NCI-H446 treated with DMSO at 0.1 percent for 48 hours (cell line): ENCODE results near the gene NYAP1.
"Not testable (repeated sequence)": the region's sequence is repeated elsewhere in the genome, so short reads cannot be mapped to it uniquely, and the experiment has no call there.

ENCODE experiments used
- DNase-seq: peaks from one replicate; lab custom pipeline; 2025; lab: John Stamatoyannopoulos, UW

NYAP1 gene

GRCh38 chr7:100483722-100484672 lies at the start of gene NYAP1:
NYAP1 (plus strand) TSS chr7:100483927; CDS start chr7:100485312, 1,385 bp downstream.
- no peak for DNase-seq

GRCh38 chr7:100434297-100435144 lies 49.2 kb upstream of the NYAP1 start:
- no peak for DNase-seq

- DNase-seq, result no peak
Measured at GRCh38 chr7:100435401-100436304, 48.1 kb upstream of the NYAP1 start.

GRCh38 chr7:100437150-100438100 lies 46.3 kb upstream of the NYAP1 start:
- no peak for DNase-seq

GRCh38 chr7:100438172-100438571 lies 45.6 kb upstream of the NYAP1 start:
- DNase-seq, result no peak

- not testable (repeated sequence) for DNase-seq
Measured at GRCh38 chr7:100438731-100439130, 45.0 kb upstream of the NYAP1 start.

GRCh38 chr7:100439244-100439643 lies 44.5 kb upstream of the NYAP1 start:
- DNase-seq, result not testable (repeated sequence)

GRCh38 chr7:100441641-100442535 lies 41.8 kb upstream of the NYAP1 start:
- no peak for DNase-seq

- DNase-seq, result no peak
Measured at GRCh38 chr7:100443096-100443840, 40.5 kb upstream of the NYAP1 start.

- no peak for DNase-seq
Measured at GRCh38 chr7:100444311-100445278, 39.1 kb upstream of the NYAP1 start.

- no peak for DNase-seq
Measured at GRCh38 chr7:100446040-100446439, 37.7 kb upstream of the NYAP1 start.

GRCh38 chr7:100447363-100447762 lies 36.4 kb upstream of the NYAP1 start:
- DNase-seq, result not testable (repeated sequence)

GRCh38 chr7:100449190-100449795 lies 34.4 kb upstream of the NYAP1 start:
- no peak for DNase-seq

GRCh38 chr7:100452513-100452912 lies 31.2 kb upstream of the NYAP1 start:
- no peak for DNase-seq

- not testable (repeated sequence) for DNase-seq
Measured at GRCh38 chr7:100453854-100454253, 29.9 kb upstream of the NYAP1 start.

GRCh38 chr7:100455206-100455605 lies 28.5 kb upstream of the NYAP1 start:
- DNase-seq, result no peak

- no peak for DNase-seq
Measured at GRCh38 chr7:100456562-100456961, 27.2 kb upstream of the NYAP1 start.
